Measurements from ENCODE around the gene NT5DC3.

DNA sequence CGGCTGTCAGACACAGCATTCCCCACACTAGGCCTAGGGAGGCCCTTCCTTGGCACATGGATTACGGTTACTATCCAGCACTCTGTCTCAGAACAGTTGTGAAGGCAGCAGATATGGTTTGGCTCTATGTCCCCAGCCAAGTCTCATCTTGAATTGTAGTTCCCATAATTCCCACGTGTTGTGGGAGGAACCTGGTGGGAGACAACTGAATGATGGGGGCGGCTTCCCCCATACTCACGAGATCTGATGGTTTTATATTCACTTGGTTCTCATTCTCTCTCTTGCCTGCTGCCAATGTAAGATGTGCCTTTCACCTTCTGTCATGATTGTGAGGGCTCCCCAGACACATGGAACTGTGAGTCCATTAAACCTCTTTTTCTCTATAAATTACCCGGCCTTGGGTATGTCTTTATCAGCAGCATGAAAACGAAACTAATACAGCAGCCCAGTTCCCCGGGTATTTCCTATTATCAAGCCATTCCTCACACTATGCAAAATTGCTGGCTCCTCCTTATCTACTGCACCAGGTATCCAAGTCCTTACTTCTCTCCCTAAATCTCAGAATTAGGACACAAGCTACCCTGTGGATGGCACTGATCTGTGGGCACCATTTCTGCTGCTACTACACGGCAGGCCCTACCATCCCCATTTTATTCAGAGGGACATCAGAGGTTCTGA, 33.3 kb downstream of the NT5DC3 start:
- TF ChIP-seq, protein P1, sequence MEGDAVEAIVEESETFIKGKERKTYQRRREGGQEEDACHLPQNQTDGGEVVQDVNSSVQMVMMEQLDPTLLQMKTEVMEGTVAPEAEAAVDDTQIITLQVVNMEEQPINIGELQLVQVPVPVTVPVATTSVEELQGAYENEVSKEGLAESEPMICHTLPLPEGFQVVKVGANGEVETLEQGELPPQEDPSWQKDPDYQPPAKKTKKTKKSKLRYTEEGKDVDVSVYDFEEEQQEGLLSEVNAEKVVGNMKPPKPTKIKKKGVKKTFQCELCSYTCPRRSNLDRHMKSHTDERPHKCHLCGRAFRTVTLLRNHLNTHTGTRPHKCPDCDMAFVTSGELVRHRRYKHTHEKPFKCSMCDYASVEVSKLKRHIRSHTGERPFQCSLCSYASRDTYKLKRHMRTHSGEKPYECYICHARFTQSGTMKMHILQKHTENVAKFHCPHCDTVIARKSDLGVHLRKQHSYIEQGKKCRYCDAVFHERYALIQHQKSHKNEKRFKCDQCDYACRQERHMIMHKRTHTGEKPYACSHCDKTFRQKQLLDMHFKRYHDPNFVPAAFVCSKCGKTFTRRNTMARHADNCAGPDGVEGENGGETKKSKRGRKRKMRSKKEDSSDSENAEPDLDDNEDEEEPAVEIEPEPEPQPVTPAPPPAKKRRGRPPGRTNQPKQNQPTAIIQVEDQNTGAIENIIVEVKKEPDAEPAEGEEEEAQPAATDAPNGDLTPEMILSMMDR (IDR thresholded peaks at IDR 0.05; ENCODE audit: low read length) = no peak
- no peak for TF ChIP-seq EZH2 (IDR thresholded peaks at IDR 0.05; ENCODE audit: borderline replicate concordance, low read length)

All from OCI-LY1 (cell line).